NCI-H345 treated with DMSO at 0.1 percent for 48 hours (cell line): Measurements from ENCODE around the gene KLC1.

Experiments
- DNase-seq: peaks from one replicate; lab custom pipeline; 2025; ENCODE audit not compliant: unreplicated experiment; lab: John Stamatoyannopoulos, UW

Gene KLC1

DNA sequence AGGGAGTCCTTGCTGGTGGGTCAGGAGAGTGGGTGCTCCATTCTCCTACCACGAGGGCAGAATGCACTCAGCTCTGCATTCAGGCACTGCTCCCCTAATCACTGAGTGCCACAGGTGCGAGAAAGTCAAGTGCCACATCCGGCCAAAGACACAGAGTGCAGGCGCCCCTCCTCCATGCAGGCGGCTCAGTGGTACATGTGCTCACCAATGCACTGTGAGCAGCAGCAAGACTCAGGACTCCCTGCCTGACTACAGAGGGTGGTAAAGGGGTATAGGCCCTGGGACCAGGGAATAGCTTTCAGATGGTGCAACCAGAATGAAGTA lies 119.5 kb downstream of the KLC1 start:
- no peak for DNase-seq

DNA sequence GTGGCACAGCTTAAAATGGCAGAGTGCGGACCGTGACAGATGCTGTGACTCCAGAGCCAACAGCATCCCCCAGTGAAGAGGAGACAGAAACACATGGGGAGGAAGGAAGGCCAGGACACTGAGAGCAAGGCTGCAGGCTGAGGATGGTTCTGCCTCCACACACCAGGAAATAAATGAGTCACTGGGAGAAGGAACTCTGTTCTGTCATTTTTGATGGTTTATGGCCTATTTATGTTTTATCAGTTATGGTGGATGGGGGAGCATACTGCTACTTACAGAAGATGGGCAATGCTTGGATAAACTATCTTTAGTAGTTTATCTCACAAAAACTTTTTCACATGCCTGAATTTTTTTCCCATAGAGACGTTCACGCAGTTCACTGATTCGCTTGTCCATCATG lies 120.4 kb downstream of the KLC1 start:
- no peak for DNase-seq

DNA sequence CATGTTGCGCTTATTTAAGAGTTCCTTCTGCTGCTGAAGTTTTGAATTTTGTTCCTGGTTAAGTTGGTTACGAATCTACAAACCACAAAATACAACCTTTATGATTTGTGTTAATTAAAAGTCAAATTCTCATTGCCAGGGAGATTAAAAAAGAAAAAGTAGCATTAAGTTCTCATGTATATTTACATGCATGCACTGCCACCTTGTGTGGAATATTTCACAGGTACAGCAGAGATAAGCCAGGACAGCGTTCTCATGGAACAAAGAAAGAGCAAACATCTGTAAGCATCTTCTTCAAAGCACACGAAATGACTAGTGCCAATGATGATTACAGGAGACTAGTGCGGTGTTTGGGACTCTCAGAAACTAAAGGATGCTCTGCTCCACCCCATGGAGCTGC lies 120.8 kb downstream of the KLC1 start:
- DNase-seq: no peak
